HepG2 (cell line): ENCODE results near the gene IQCE. TPM values are rescaled to one million over a fixed set of nuclear protein-coding genes. Genes with fewer than 3 reads are reported as not detected.

ENCODE experiments used
- ATAD3A ChIP-seq: sonication (generic); formaldehyde crosslinking; IDR thresholded peaks from 2 replicates; pipeline ENCODE4 v1.4.0; 2020; ENCODE audit warnings: missing genetic modification reagents
- CREB1 ChIP-seq, 2 experiments: fragments of 450-650 bp in 1 of 2; IDR thresholded peaks; 2 replicates each; pipeline ENCODE4 v1.6.1; 2016 to 2017; ENCODE audit warnings: control low read depth in 1 of 2, mild to moderate bottlenecking in 1 of 2, missing compliant biosample characterization in 1 of 2, missing genetic modification characterization in 1 of 2
- KLF11 ChIP-seq: IDR thresholded peaks from 2 replicates; pipeline ENCODE4 v1.6.1; 2016; ENCODE audit warnings: missing compliant biosample characterization
- SETDB1 ChIP-seq: sonication (generic); formaldehyde crosslinking; IDR thresholded peaks from 2 replicates; pipeline ENCODE4 v1.5.1; 2020; ENCODE audit warnings: missing genetic modification reagents, mild to moderate bottlenecking, borderline replicate concordance
- ZNF337 ChIP-seq: sonication (generic); formaldehyde crosslinking; IDR thresholded peaks from 2 replicates; pipeline ENCODE4 v1.5.1; 2020; ENCODE audit warnings: missing genetic modification reagents, low read depth, mild to moderate bottlenecking, borderline replicate concordance
- ZNF530 ChIP-seq: sonication (generic); formaldehyde crosslinking; IDR thresholded peaks from 2 replicates; pipeline ENCODE4 v1.5.0; 2020; ENCODE audit warnings: low read depth, mild to moderate bottlenecking, missing genetic modification reagents
- ZNF850 ChIP-seq: sonication (generic); formaldehyde crosslinking; conservative IDR thresholded peaks from 2 replicates; pipeline ENCODE4 v1.9.0; 2021; ENCODE audit warnings: mild to moderate bottlenecking, missing genetic modification reagents
- ZNF878 ChIP-seq: sonication (generic); formaldehyde crosslinking; IDR thresholded peaks from 2 replicates; pipeline ENCODE4 v1.8.1; 2023; ENCODE audit warnings: mild to moderate bottlenecking, missing genetic modification reagents, moderate library complexity
- polyA plus RNA-seq, 8 experiments: library from polyadenylated mRNA; depleted of rRNA in 3 of 8; stranded (reverse) in 7 of 8; unstranded in 1 of 8; fragments of >200 nt; fragmentation: Illumina TruSeq in 4 of 8; extraction: Trizol in 4 of 8; gene quantifications; 2 replicates each; pipeline versions ENCODE4 v1.2.1 to v1.2.3, GENCODE V29; 2011 to 2016; ENCODE audit warnings: low read depth in 4 of 8, missing spikeins in 1 of 8, mixed read lengths in 1 of 8; ENCODE audit not compliant: insufficient read depth in 1 of 8
- total RNA-seq, 5 experiments: library from RNA; depleted of rRNA; stranded (reverse); fragments of >200 nt; fragmentation: Illumina TruSeq; extraction: Trizol; gene quantifications; 2 replicates each; pipeline ENCODE4 v1.2.3, GENCODE V29; 2016; ENCODE audit warnings: low read depth in 1 of 5
- TF ChIP-seq, protein P1 (sequence below): sonication (generic); formaldehyde crosslinking; IDR thresholded peaks from 2 replicates; pipeline ENCODE4 v1.5.0; 2020; ENCODE audit warnings: mild to moderate bottlenecking, missing genetic modification reagents, borderline replicate concordance
- TF ChIP-seq, protein P2 (sequence below): sonication (generic); formaldehyde crosslinking; IDR thresholded peaks from 2 replicates; pipeline ENCODE4 v1.4.0; 2020; ENCODE audit warnings: mild to moderate bottlenecking, missing genetic modification reagents
- TF ChIP-seq, protein P3 (sequence below): sonication (generic); formaldehyde crosslinking; conservative IDR thresholded peaks from 2 replicates; pipeline ENCODE4 v1.5.0; 2020; ENCODE audit warnings: missing genetic modification reagents
- TF ChIP-seq, protein P4 (sequence below): sonication (generic); formaldehyde crosslinking; IDR thresholded peaks from 2 replicates; pipeline ENCODE4 v1.5.0; 2020; ENCODE audit warnings: mild to moderate bottlenecking, missing genetic modification reagents, moderate library complexity
- TF ChIP-seq, protein P5 (sequence below): fragments of 450-650 bp; IDR thresholded peaks from 2 replicates; pipeline ENCODE4 v1.6.1; 2017; ENCODE audit warnings: mild to moderate bottlenecking
- TF ChIP-seq, protein P6 (sequence below): sonication (generic); formaldehyde crosslinking; conservative IDR thresholded peaks from 2 replicates; pipeline ENCODE4 v1.8.0; 2022; ENCODE audit warnings: missing genetic modification reagents

The IQCE gene
- total and polyA plus RNA-seq, 2 of the 13 experiments (the other 11 are each of a cell fraction or from before 2014, with no cell fraction given) = 1.5 to 2.5 TPM

DNA sequence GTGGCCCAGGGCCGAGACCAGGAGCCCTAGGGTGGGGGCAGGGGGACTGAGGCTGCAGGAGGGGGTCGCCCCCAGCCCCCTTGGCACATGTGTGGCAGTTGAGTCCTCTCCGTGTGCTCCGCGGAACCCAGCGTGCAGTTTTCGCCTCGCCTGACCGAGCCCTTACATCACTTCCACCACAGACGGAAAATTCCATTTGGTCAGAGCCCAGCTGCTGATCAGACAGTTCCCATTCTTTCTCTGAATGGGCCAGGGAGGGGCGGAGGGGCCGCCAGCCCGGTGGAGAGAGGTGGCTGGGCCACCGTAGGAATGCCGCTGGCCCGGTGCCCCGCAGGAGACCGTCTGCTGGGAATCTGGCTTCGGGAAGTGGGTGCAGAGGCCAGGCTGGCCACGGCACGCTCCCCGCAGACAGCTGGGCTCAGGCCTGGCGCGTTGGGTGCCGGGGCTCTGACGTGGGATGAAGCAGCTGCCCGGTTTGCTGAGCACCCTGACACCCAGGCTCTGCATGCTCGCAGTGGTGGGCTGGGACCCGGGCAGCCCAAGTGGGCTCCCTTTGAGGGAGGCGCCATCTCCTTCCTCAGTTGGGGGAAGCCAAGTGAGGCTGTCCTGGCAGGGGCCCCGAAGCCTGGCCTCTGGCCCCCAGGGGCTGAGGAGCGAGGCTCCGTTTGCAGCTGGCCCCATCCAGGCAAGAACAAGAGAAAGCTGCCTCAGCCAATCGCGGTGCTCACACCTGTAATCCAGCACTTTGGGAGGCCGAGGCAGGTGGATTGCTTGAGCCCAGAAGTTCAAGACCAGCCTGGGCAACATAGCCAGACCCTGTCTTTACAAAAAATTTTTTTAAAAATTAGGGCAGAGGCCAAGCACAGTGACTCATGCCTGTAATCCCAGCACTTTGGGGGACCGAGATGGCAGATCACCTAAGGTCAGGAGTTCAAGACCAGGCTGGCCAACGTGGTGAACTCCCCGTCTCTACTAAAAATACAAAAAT, 82.9 kb downstream of the IQCE start (continued):
- TF ChIP-seq ZNF530 (no peak), CREB1 (IDR thresholded peaks at IDR 0.05) (no peak), CREB1 (CRISPR knock-in tag; IDR thresholded peaks at IDR 0.05) (no peak), KLF11 (0 out of 2 replicates have a peak, but pooled peaks have one; percentile 68), ZNF878 (CRISPR knock-in tag) (no peak), SETDB1 (CRISPR knock-in tag) (no peak), ATAD3A (CRISPR knock-in tag) (no peak), ZNF850 (CRISPR knock-in tag) (no peak), ZNF337 (CRISPR knock-in tag) (no peak)
- TF ChIP-seq, protein P1, sequence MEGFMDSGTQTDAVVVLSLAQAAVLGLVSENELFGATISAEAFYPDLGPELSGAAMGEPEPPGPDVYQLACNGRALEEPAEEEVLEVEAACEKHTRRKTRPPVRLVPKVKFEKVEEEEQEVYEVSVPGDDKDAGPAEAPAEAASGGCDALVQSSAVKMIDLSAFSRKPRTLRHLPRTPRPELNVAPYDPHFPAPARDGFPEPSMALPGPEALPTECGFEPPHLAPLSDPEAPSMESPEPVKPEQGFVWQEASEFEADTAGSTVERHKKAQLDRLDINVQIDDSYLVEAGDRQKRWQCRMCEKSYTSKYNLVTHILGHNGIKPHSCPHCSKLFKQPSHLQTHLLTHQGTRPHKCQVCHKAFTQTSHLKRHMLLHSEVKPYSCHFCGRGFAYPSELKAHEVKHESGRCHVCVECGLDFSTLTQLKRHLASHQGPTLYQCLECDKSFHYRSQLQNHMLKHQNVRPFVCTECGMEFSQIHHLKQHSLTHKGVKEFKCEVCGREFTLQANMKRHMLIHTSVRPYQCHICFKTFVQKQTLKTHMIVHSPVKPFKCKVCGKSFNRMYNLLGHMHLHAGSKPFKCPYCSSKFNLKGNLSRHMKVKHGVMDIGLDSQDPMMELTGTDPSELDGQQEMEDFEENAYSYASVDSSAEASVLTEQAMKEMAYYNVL (CRISPR knock-in tag) = 0 out of 2 replicates have a peak, but pooled peaks have one; percentile 28
- TF ChIP-seq, protein P2, sequence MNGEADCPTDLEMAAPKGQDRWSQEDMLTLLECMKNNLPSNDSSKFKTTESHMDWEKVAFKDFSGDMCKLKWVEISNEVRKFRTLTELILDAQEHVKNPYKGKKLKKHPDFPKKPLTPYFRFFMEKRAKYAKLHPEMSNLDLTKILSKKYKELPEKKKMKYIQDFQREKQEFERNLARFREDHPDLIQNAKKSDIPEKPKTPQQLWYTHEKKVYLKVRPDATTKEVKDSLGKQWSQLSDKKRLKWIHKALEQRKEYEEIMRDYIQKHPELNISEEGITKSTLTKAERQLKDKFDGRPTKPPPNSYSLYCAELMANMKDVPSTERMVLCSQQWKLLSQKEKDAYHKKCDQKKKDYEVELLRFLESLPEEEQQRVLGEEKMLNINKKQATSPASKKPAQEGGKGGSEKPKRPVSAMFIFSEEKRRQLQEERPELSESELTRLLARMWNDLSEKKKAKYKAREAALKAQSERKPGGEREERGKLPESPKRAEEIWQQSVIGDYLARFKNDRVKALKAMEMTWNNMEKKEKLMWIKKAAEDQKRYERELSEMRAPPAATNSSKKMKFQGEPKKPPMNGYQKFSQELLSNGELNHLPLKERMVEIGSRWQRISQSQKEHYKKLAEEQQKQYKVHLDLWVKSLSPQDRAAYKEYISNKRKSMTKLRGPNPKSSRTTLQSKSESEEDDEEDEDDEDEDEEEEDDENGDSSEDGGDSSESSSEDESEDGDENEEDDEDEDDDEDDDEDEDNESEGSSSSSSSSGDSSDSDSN (CRISPR knock-in tag) = peak; percentile 79; the same call in 1 of the 2 replicates
- TF ChIP-seq, protein P3, sequence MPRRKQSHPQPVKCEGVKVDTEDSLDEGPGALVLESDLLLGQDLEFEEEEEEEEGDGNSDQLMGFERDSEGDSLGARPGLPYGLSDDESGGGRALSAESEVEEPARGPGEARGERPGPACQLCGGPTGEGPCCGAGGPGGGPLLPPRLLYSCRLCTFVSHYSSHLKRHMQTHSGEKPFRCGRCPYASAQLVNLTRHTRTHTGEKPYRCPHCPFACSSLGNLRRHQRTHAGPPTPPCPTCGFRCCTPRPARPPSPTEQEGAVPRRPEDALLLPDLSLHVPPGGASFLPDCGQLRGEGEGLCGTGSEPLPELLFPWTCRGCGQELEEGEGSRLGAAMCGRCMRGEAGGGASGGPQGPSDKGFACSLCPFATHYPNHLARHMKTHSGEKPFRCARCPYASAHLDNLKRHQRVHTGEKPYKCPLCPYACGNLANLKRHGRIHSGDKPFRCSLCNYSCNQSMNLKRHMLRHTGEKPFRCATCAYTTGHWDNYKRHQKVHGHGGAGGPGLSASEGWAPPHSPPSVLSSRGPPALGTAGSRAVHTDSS (CRISPR knock-in tag) = no peak
- TF ChIP-seq, protein P4, sequence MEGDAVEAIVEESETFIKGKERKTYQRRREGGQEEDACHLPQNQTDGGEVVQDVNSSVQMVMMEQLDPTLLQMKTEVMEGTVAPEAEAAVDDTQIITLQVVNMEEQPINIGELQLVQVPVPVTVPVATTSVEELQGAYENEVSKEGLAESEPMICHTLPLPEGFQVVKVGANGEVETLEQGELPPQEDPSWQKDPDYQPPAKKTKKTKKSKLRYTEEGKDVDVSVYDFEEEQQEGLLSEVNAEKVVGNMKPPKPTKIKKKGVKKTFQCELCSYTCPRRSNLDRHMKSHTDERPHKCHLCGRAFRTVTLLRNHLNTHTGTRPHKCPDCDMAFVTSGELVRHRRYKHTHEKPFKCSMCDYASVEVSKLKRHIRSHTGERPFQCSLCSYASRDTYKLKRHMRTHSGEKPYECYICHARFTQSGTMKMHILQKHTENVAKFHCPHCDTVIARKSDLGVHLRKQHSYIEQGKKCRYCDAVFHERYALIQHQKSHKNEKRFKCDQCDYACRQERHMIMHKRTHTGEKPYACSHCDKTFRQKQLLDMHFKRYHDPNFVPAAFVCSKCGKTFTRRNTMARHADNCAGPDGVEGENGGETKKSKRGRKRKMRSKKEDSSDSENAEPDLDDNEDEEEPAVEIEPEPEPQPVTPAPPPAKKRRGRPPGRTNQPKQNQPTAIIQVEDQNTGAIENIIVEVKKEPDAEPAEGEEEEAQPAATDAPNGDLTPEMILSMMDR = 0 out of 2 replicates have a peak, but pooled peaks have one; percentile 9
- TF ChIP-seq, protein P5, sequence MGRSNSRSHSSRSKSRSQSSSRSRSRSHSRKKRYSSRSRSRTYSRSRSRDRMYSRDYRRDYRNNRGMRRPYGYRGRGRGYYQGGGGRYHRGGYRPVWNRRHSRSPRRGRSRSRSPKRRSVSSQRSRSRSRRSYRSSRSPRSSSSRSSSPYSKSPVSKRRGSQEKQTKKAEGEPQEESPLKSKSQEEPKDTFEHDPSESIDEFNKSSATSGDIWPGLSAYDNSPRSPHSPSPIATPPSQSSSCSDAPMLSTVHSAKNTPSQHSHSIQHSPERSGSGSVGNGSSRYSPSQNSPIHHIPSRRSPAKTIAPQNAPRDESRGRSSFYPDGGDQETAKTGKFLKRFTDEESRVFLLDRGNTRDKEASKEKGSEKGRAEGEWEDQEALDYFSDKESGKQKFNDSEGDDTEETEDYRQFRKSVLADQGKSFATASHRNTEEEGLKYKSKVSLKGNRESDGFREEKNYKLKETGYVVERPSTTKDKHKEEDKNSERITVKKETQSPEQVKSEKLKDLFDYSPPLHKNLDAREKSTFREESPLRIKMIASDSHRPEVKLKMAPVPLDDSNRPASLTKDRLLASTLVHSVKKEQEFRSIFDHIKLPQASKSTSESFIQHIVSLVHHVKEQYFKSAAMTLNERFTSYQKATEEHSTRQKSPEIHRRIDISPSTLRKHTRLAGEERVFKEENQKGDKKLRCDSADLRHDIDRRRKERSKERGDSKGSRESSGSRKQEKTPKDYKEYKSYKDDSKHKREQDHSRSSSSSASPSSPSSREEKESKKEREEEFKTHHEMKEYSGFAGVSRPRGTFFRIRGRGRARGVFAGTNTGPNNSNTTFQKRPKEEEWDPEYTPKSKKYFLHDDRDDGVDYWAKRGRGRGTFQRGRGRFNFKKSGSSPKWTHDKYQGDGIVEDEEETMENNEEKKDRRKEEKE = no peak
- TF ChIP-seq, protein P6, sequence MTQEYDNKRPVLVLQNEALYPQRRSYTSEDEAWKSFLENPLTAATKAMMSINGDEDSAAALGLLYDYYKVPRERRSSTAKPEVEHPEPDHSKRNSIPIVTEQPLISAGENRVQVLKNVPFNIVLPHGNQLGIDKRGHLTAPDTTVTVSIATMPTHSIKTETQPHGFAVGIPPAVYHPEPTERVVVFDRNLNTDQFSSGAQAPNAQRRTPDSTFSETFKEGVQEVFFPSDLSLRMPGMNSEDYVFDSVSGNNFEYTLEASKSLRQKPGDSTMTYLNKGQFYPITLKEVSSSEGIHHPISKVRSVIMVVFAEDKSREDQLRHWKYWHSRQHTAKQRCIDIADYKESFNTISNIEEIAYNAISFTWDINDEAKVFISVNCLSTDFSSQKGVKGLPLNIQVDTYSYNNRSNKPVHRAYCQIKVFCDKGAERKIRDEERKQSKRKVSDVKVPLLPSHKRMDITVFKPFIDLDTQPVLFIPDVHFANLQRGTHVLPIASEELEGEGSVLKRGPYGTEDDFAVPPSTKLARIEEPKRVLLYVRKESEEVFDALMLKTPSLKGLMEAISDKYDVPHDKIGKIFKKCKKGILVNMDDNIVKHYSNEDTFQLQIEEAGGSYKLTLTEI (CRISPR knock-in tag) = no peak
